Skeletal muscle tissue (tissue), 4 donors: Measurements from ENCODE around the gene LAMTOR5. TPM values are rescaled to one million over a fixed set of nuclear protein-coding genes. Genes with fewer than 3 reads are reported as not detected.
"Not testable (repeated sequence)": the region's sequence is repeated elsewhere in the genome, so short reads cannot be mapped to it uniquely, and the experiment has no call there.

Experiments used
- H3K27ac ChIP-seq: one replicate; pipeline ENCODE4 v1.7.0; 2013; ENCODE audit warnings: mild to moderate bottlenecking, low read depth, low read length, inconsistent platforms
- H3K27me3 ChIP-seq, 3 donors: one replicate each; pipeline ENCODE4 v1.7.0; 2013; ENCODE audit warnings: low read length in 3 of 3; ENCODE audit not compliant: control insufficient read depth in 3 of 3, insufficient read depth in 3 of 3
- H3K36me3 ChIP-seq, 3 donors: one replicate each; pipeline ENCODE4 v1.7.0; 2013; ENCODE audit warnings: low read length in 3 of 3; ENCODE audit not compliant: control insufficient read depth in 3 of 3, insufficient read depth in 3 of 3
- H3K4me1 ChIP-seq, 3 donors: one replicate each; pipeline ENCODE4 v1.7.0; 2013; ENCODE audit warnings: low read length in 3 of 3, mild to moderate bottlenecking in 3 of 3; ENCODE audit not compliant: control insufficient read depth in 3 of 3, insufficient read depth in 3 of 3
- H3K4me3 ChIP-seq, 3 donors: one replicate each; pipeline ENCODE4 v1.7.0; 2013; ENCODE audit warnings: low read length in 3 of 3
- H3K9ac ChIP-seq, 3 donors: one replicate each; pipeline ENCODE4 v1.7.0; 2013; ENCODE audit warnings: low read length in 3 of 3, mild to moderate bottlenecking in 3 of 3, moderate library complexity in 2 of 3, low read depth in 1 of 3
- H3K9me3 ChIP-seq, 3 donors: one replicate each; pipeline ENCODE4 v1.7.0; 2013; ENCODE audit warnings: low read length in 3 of 3; ENCODE audit not compliant: control insufficient read depth in 3 of 3
- total RNA-seq: library from RNA; depleted of rRNA; stranded (reverse); fragments of >200 nt; gene quantifications from one replicate; pipeline ENCODE4 v1.2.3, GENCODE V29; 2014
- donor health status: Osteomylitis.

Gene LAMTOR5
- total RNA-seq, 1 donor from 2014 or later: 50.6 TPM

- peaks cover 11 to 13% (median 12%) of the 10 kb centered on the region in 3 donors for H3K4me1 ChIP-seq
- H3K4me3 ChIP-seq, H3K36me3 ChIP-seq, H3K9ac ChIP-seq, H3K9me3 ChIP-seq, H3K27ac ChIP-seq, H3K27me3 ChIP-seq: not testable (repeated sequence)
Observed at GRCh38 chr1:110413045-110413444, 5.6 kb upstream of the LAMTOR5 start.

GRCh38 chr1:110412576-110412975 lies 5.1 kb upstream of the LAMTOR5 start:
- H3K4me3 ChIP-seq: no peak overlapping the region
- no peaks in the 10 kb centered on the region for H3K36me3 ChIP-seq
- no peaks in the 10 kb centered on the region for H3K27me3 ChIP-seq
- peaks cover 11 to 16% (median 14%) of the 10 kb centered on the region in 3 donors for H3K4me1 ChIP-seq
- no peaks in the 10 kb centered on the region for H3K9me3 ChIP-seq
- peak overlapping the region in 1 of 3 donors; percentile 26 for H3K9ac ChIP-seq
- no peak overlapping the region for H3K27ac ChIP-seq

GRCh38 chr1:110411173-110411735 lies 3.8 kb upstream of the LAMTOR5 start:
- no peaks in the 10 kb centered on the region for H3K27me3 ChIP-seq
- H3K27ac ChIP-seq: no peak overlapping the region
- H3K36me3 ChIP-seq: peaks cover 0 to 4% (median 0%) of the 10 kb centered on the region in 3 donors
- H3K9me3 ChIP-seq: no peaks in the 10 kb centered on the region
- H3K4me3 ChIP-seq: no peak overlapping the region
- no peak overlapping the region for H3K9ac ChIP-seq
- peaks cover 12 to 21% (median 20%) of the 10 kb centered on the region in 3 donors for H3K4me1 ChIP-seq

GRCh38 chr1:110409316-110409715 lies 1.8 kb upstream of the LAMTOR5 start:
- Histone ChIP-seq H3K4me1 (peaks cover 10 to 24% (median 22%) of the 10 kb centered on the region in 3 donors), H3K27ac (no peak overlapping the region), H3K4me3 (no peak overlapping the region), H3K9ac (no peak overlapping the region), H3K27me3 (no peaks in the 10 kb centered on the region), H3K9me3 (no peaks in the 10 kb centered on the region), H3K36me3 (peaks cover 9 to 12% (median 11%) of the 10 kb centered on the region in 3 donors)

- Histone ChIP-seq H3K9me3 (no peaks in the 10 kb centered on the region), H3K27me3 (no peaks in the 10 kb centered on the region), H3K9ac (peak overlapping the region; percentile 98 to 99 (median 99)), H3K36me3 (peaks cover 15 to 19% (median 18%) of the 10 kb centered on the region in 3 donors), H3K27ac (no peak overlapping the region), H3K4me1 (peaks cover 8 to 24% (median 22%) of the 10 kb centered on the region in 3 donors), H3K4me3 (peak overlapping the region; percentile 94 to 100 (median 98))
Observed at GRCh38 chr1:110408488-110408887, 994 bp upstream of the LAMTOR5 start.

- peak overlapping the region; percentile 98 to 99 (median 99) for H3K9ac ChIP-seq
- peak overlapping the region; percentile 94 to 100 (median 98) for H3K4me3 ChIP-seq
- H3K27me3 ChIP-seq, H3K9me3 ChIP-seq: not testable (repeated sequence)
- H3K4me1 ChIP-seq: peaks cover 8 to 24% (median 22%) of the 10 kb centered on the region in 3 donors
- H3K36me3 ChIP-seq: peaks cover 29 to 37% (median 37%) of the 10 kb centered on the region in 3 donors
- H3K27ac ChIP-seq: peak overlapping the region; percentile 96
Observed at GRCh38 chr1:110406407-110406806, 1.1 kb downstream of the LAMTOR5 start.

GRCh38 chr1:110404401-110404800 lies 3.1 kb downstream of the LAMTOR5 start:
- peaks cover 34 to 53% (median 52%) of the 10 kb centered on the region in 3 donors for H3K36me3 ChIP-seq
- H3K27ac ChIP-seq: no peak overlapping the region
- no peaks in the 10 kb centered on the region for H3K9me3 ChIP-seq
- H3K4me1 ChIP-seq: peaks cover 8 to 24% (median 22%) of the 10 kb centered on the region in 3 donors
- no peaks in the 10 kb centered on the region for H3K27me3 ChIP-seq
- H3K4me3 ChIP-seq: no peak overlapping the region
- H3K9ac ChIP-seq: no peak overlapping the region

- Histone ChIP-seq H3K9me3 (no peaks in the 10 kb centered on the region), H3K4me3 (no peak overlapping the region), H3K4me1 (peaks cover 8 to 21% (median 21%) of the 10 kb centered on the region in 3 donors), H3K36me3 (peaks cover 35 to 53% (median 53%) of the 10 kb centered on the region in 3 donors), H3K9ac (no peak overlapping the region), H3K27ac (no peak overlapping the region), H3K27me3 (no peaks in the 10 kb centered on the region)
Observed at GRCh38 chr1:110403805-110404204, 3.7 kb downstream of the LAMTOR5 start.

GRCh38 chr1:110396259-110396958 lies 11.1 kb downstream of the LAMTOR5 start:
- H3K36me3 ChIP-seq: peaks cover 8 to 29% (median 18%) of the 10 kb centered on the region in 3 donors
- H3K9ac ChIP-seq, H3K27me3 ChIP-seq, H3K4me3 ChIP-seq, H3K27ac ChIP-seq, H3K9me3 ChIP-seq, H3K4me1 ChIP-seq: not testable (repeated sequence)

GRCh38 chr1:110394493-110394820 lies 13.0 kb downstream of the LAMTOR5 start:
- H3K9ac ChIP-seq: no peak overlapping the region

More at GRCh38 chr1:110394493-110394820, 13.0 kb downstream of the LAMTOR5 start:
- Histone ChIP-seq H3K4me1 (peaks cover 0 to 15% (median 0%) of the 10 kb centered on the region in 3 donors), H3K27me3 (no peaks in the 10 kb centered on the region), H3K27ac (no peak overlapping the region), H3K36me3 (peaks cover 2 to 14% (median 3%) of the 10 kb centered on the region in 3 donors), H3K4me3 (no peak overlapping the region), H3K9me3 (no peaks in the 10 kb centered on the region)
